HCEC 1CT (cell line): ENCODE results near the gene CACNG8.
"Not testable (repeated sequence)": the region's sequence is repeated elsewhere in the genome, so short reads cannot be mapped to it uniquely, and the experiment has no call there.

Experiments
- DNase-seq: peaks from one replicate; pipeline ENCODE4 v3.0.0-alpha.2; 2017

The CACNG8 gene

DNA sequence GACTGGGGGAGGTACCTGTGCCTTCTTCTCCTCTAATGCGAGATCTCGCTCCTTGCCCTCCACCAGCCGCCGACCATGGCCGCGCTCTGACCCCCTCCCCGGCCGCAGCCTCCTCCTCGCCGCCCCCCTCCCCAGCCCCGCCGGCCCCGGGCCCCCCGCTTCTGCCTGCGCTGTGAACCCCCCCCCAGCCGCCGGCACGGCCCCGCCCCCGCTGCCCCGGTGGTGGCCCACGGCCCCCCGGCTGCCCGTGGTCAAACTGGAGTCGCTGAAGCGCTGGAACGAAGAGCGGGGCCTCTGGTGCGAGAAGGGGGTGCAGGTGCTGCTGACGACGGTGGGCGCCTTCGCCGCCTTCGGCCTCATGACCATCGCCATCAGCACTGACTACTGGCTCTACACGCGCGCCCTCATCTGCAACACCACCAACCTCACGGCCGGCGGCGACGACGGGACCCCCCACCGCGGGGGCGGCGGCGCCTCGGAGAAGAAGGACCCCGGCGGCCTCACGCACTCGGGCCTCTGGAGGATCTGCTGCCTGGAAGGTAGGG, at the start of gene CACNG8:
Gene CACNG8 (plus strand): TSS at position 51 of the 545 bp plus-strand sequence.
- no peak for DNase-seq

- no peak for DNase-seq
These were observed 47.7 kb upstream of the CACNG8 start for GRCh38 chr19:53915000-53915399.

- no peak for DNase-seq
These were observed 46.7 kb upstream of the CACNG8 start for GRCh38 chr19:53916004-53916403.

DNA sequence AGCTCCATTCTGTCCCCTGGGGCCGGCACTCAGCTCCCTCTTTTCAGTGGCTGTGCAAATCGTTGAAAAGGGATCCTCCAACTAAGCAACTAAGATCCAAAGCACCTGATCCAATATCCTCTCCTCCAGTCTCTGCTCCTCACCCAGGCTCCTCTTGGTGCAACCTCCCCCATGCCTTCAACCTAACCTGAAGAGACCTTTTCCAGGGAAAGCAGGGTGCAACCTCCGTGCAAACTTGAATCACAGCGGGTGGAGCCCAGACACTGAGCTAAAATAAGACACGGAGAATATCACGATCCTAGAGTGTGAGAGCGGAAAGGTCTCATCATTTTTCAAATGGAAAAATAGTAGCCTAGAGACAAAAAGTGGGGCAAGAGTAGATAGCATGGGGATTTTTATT, 45.4 kb upstream of the CACNG8 start:
- no peak for DNase-seq

DNA sequence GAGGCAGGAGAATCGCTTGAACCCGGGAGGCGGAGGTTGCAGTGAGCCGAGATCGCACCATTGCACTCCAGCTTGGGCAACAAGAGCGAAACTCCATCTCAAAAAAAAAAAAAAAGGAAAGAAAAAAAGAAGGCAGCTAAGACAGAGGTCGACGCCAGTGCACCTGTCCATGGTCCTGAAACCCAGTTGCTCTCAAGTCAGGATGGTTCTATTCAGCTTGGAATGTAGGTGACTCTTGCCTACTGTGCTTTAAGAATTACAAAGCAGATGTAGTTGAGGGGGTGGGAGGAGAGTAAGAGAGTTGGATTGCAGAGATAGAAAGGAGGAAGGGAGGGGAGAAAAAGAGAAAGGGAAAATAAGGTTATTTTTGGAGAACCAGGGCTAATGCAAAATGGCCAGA, 35.0 kb upstream of the CACNG8 start:
- no peak for DNase-seq

GRCh38 chr19:53936029-53936428, 26.7 kb upstream of the CACNG8 start:
- DNase-seq: no peak

DNA sequence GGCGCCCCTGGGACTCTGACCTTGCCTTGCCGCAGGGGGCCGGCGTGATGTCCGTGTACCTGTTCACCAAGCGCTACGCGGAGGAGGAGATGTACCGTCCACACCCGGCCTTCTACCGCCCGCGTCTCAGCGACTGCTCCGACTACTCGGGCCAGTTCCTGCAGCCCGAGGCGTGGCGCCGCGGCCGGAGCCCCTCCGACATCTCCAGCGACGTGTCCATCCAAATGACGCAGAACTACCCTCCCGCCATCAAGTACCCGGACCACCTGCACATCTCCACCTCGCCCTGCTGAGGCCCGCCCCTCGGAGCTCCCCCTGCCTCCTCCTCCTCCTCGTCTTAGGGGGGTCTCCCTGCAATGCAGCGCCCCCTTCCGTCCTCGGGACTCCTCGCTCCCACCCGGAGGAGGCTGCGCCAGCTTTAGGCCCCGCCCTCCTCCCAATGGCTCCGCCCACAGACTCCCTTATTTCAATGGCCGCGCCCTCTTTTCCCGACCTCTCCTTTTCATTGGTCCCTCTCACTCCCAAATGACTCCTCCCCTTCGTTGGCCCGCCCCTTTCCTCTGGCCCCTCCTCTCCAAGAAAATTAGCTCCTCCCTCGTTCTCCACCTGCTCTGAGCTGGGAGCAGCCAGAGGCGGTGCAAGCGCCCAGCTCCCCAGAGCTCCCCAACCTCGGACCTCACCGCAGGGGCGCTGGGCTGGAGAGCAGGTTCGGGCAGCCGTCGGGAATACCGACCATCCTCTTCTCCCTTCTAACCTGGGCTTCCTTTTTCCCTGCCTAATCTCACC, 20.5 kb upstream of the CACNG8 start:
- DNase-seq: no peak

- no peak for DNase-seq
These were observed 18.3 kb upstream of the CACNG8 start for GRCh38 chr19:53944416-53944815.

DNA sequence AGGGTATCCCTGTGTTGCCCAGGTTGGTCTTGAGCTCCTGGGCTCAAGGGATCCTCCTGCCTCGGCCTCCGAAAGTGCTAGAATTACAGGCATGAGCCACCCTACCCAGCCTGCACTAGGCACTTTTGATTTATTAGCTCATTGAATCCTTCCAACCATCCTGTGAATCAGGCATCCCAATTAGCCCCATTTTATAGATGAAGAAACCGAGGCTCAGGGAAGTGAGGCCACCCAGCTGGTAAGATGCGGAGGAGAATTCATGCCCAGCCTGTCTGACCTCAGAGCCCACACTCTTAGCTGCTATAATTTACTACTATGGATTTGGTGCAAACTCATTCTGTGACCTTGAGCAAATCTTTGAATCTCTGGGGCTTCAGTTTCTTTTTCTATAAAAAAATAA, 17.8 kb upstream of the CACNG8 start:
- DNase-seq: no peak

DNA sequence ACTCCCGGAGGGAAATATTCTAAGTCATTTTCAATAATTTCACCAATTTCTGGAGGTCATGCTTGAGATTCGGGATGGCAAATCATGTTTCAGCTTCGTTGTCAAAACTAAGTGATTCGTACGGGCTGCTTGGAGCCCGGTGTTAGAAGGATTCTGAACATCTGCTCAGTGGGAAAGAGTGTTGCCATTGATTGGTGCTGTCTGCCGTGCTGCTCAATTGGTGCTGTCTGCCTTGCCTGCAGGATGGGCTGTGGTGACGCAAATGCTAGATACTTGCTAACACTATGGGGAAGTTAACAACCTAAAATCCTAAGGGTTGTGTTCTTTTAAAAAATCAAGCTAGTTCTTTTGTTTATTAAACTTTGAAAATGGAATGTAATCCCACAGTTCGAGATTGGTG, 17.3 kb upstream of the CACNG8 start:
- DNase-seq: no peak

DNA sequence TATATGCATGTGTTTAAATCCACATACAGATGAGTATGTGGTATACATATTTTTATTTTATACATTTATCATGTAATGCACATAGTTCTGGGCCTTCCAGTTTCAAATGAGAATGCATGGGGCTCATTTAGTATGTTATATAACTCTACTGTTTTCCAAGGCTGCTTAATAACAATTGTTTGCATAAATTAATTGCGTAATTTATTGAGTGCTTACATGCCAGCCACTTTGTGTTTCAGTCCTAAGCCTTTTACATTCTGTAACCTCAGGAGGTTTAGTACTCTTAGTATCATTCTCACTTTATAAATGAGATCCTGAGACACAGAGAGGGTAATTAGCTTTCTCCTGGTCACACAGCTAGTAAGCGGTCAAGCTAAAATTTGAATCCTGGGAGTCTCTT, 16.7 kb upstream of the CACNG8 start:
- DNase-seq: no peak

DNA sequence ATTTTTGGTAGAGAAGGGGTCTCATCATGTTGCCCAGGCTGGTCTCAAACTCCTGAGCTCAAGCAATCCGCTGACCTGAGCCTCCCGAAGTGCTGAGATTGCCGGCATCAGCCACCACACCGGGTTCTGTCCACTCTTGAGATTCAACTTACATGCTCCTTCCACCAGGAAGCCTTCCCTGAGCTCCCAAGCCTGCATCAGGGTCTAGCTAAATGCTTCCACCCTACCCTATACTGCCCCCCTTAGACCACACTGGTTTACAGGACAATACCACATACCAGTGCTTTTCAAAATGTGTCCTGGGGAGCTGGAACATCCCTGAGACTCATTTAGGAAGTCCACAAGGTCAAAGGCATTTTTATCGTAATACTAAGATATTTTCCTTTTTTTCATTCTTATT, 15.1 kb upstream of the CACNG8 start:
- no peak for DNase-seq

DNA sequence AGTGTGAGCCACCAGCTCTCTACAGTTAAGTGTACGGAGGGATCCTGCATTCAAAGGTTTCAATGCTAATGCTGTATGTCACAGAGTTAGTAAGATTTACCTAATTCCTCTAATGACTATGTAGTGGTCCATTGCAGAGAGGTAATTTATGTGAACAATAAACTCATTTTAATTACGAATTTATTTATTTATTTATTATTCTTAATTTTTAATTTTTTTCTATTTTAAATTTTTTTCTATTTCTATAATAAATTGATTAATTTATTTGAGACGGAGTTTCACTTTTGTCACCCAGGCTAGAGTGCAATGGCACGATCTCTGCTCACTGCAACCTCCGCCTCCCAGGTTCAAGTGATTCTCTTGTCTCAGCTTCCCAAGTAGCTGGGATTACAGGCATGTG, 14.1 kb upstream of the CACNG8 start:
- DNase-seq: not testable (repeated sequence)

DNA sequence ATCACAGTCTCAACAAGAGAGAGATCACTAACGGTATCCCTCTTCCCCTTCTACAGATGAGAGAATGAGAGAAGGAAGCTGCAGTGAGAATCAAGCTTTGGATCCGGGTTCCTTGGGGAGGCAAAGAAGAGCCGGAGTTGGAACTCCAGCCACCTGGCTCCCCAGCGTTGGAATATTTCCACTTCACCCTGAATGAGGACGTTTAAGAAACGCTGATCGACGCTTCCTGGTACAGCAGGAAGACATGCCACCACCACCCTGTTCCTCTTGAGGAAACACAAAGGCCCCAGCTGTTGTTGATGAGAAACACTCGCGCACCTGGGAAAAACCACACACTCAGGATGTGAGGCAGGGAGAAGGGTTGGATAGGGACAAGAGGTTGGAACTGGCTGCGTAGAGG, 11.3 kb upstream of the CACNG8 start:
- DNase-seq: no peak

- DNase-seq: no peak
These were observed 10.8 kb upstream of the CACNG8 start for GRCh38 chr19:53951947-53952346.

- no peak for DNase-seq
These were observed 9.4 kb upstream of the CACNG8 start for GRCh38 chr19:53953383-53953782.

DNA sequence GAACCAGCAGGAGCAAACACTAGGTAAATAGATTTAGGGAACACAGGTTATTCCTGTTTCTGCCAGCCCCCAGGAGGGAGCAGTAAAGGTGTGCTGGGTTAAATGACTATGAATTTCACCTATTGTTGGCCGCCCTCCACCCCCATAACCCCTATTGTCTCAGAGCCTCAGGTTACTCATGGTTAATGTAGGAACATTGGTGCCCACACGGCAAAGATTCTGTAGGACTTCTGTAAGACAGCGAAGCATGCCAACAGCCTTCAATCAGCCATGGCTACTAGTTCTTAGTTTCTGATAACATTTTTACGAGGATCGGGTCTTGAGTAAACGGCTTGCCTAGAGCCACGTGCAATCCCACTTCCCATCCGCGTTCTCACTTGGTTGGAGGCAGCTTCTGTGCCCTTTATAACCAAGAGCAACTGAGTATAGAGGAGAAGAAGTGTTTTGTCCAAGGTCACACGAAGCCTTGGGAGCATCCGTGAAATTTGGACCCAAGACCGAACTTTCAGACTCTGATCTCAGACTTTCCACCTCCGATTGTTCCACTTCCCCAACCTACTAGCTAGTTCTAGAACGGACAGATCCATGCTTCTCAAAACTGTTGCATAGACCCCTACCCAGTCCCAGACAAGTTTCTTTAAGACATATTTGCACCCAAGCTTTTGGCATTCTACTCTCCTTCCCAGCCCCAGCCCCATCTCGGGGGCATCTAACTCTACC, 5.1 kb upstream of the CACNG8 start:
- no peak for DNase-seq

DNA sequence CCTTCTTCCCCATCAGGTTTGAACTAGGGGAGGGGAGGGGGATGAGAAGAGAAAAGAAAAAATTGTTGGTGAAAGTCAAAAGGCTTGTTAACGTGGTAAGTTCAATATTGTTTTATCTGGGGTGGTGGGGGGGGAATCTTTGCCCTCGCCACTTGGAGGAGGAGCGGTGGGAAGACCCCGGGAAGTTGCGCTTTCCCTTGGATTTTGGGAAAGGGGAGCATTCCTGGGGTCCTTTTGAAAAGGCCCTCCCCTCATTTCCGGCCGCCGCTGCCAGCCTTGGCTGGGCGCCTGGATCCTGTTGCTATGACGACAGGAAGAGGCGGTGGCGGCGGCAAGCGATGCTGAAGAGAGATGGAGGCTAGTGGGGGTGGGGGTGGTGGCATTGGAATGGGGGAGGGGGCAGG, 4.6 kb upstream of the CACNG8 start:
- DNase-seq: no peak

DNA sequence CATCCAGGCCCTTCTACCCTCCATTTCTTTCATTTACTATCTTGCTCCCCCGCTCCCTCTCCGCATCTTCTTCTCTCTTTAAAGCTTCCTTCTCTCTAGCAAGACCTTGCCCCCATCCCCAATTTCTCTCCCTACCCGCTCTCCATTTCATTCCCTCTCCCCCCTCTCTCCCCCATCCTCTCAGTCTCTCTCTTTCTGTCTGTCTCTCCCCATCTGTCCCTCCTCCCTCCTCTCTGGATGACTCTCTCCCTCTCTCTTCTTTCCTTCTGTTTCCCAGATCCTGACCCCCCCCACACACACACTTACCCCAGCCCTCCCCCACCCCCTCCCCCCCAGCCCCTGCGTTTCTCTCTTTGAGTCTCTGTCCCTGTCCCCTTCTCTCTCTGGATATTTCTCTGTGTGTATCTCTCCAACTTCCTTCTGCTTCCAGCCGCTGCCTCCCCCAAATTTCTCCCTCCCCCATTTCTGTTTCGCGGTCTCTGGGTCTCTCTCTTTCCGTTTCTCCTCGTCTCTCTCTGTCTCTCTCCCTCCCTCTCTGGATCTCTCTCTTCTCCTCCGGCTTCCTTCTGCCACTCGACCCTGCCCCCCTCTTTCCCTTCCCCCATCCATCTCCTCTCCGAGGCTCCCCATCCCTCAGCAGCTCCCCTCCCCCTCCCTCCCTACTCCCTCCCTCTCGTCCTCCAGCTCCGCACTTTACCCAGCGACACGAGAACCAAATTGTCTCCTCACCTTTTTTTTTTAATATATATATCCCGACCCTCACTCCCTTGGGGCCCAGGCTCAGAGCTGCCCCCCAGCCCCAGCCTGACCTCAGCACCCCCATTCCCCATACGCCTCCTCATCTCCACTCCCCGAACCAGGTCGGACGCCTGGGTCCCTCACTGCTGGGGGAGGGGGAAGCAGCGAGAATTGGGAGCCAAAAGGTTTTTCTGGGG, 3.6 kb upstream of the CACNG8 start:
- no peak for DNase-seq

GRCh38 chr19:53960187-53960586, 2.5 kb upstream of the CACNG8 start:
- DNase-seq: no peak

GRCh38 chr19:53960886-53961285, 1.9 kb upstream of the CACNG8 start:
- DNase-seq: no peak

DNA sequence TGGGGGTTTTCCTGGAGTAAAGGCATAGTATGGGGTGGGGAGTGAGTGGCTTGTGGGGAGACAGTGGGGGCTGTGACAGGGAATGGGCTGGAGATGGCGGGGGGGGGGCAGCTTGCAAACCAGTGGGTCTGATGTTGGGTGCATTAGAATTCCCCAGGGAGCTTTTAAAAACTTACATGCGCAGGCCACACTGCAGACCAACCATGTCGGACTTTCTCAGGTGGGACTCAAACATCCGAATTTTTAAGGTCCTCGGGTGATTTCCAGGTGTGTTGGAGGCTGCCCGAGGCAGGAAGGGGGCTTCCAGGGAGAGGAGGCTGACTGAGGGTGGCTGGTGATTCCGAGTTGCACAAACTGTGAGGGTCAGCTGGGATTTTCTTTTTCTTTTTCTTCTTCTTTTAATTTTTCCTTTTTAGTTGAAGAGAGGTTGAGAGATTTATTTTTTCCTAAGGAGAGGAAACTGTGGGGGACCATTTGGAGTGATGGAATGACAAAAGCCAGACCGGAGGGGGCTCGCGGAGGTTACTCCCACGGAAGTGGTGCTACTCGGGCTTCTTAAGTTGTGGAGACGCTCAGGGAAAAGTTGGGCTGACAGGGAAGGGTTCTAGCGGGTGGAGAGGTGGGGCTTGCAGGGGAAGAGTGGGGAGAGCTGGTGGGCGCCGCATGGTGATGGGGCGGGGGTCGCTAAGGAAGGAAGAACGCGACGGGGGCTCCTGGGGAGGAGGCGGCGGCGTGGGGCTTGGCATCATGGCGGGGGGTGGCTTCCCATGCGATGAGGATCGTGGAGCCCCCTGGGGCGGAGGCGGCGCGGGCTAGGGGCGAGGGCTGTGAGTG, 997 bp upstream of the CACNG8 start:
- no peak for DNase-seq
